ENCODE measurements around the gene CROCC.
"Not testable (repeated sequence)": the region's sequence is repeated elsewhere in the genome, so short reads cannot be mapped to it uniquely, and the experiment has no call there.

- TF ChIP-seq CTCF (IDR thresholded peaks at IDR 0.05); EP300 (IDR thresholded peaks at IDR 0.05; ENCODE audit: low read depth): not testable (repeated sequence)
- TF ChIP-seq POLR2A (IDR thresholded peaks at IDR 0.05): peak; percentile 87
- peak in 2 of 3 donors; percentile 2 to 95 for TF ChIP-seq POLR2AphosphoS5 (IDR thresholded peaks at IDR 0.05)
Measured at GRCh38 chr1:16895598-16896315, 26.0 kb upstream of the CROCC start, which contains the start of gene RNU1-2.

Measured in transverse colon (tissue), 4 donors.